GM21619 (cell line): ENCODE data around the gene SMARCAL1.

ENCODE experiments used
- ATAC-seq: cut with Tn5 transposase; IDR thresholded peaks from one replicate; pipeline ENCODE4 v1.9.1; 2021; ENCODE audit not compliant: unreplicated experiment

SMARCAL1 gene

DNA sequence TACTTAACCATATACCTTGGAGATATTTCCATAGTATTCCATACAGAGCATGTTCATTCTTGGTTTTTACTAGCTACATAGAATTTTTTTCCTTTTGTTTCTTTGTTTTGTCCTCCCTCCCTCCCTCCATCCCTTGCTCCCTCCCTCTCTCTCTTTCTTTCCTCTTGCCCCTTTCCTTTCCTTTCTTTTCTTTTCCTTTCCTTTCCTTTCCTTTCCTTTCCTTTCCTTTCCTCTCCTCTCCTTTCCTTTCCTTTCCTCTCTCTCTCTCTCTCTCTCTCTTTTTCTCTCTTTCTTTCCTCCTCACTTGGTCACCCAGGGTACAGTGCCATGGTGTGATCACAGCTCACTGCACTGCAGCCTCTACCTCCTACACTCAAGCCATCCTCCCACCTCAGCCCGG lies 114.7 kb downstream of the SMARCAL1 start:
- no peak for ATAC-seq

DNA sequence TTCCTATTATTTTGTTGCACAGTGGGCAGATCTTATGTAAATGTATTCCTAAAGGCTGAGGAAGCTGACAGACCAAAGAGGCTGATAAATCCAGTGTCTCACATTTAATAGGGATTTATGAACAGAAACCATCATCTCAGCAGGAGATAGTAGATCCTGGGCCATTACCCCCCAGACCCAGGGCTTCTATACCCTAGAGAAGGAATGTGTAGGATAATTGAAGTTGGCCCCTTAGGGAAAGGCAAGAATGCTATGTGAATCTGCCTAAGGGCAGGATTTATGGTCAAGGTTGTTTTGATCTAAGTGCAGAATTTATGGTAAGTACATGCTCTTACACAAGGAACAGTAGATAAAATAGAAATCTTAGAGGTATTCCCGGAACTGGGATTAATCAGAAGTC lies 115.3 kb downstream of the SMARCAL1 start:
- no peak for ATAC-seq

DNA sequence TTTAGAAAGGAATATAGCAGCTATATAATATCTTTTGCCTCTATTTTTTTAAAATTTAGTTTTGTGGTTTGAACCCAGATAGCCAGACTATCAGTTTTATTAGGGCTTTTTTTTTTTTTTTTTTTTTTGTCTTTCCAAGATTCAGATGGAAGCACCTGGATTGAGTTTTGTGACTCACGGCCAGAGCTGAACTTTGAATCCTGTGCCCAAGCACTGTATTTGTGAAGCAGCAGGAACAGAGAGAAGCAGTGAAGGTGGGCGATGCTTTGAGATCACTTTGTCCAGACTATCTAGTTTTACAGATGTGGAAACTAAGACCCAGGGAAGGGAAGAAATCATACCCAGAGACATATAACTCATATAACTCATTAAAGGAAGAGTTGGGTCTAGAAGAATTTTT lies 120.3 kb downstream of the SMARCAL1 start:
- ATAC-seq, result no peak
